HEK293T (cell line): ENCODE data around the gene CABLES2.

Experiments
- CTCF ChIA-PET: fragments of 350-600 bp; formaldehyde crosslinking; extraction: SDS; loops from one replicate; lab custom pipeline; 2021; ENCODE audit warnings: antibody characterized with exemption, inconsistent platforms; lab: Yijun Ruan, JAX
- POLR2A ChIA-PET: fragments of 350-600 bp; formaldehyde crosslinking; extraction: SDS; loops from one replicate; lab custom pipeline; 2020; ENCODE audit warnings: antibody characterized with exemption, inconsistent platforms; lab: Yijun Ruan, JAX
- DNase-seq: peaks from one replicate; pipeline ENCODE4 v3.0.0; 2012; ENCODE audit warnings: mixed read lengths; ENCODE audit errors: extremely low spot score
- ARNT ChIP-seq: fragments of 450-650 bp; IDR thresholded peaks from 2 replicates; pipeline ENCODE4 v1.6.1; 2017; ENCODE audit warnings: mild to moderate bottlenecking
- BHLHE40 ChIP-seq: fragments of 450-650 bp; IDR thresholded peaks from 2 replicates; pipeline ENCODE4 v1.6.1; 2016; ENCODE audit warnings: mild to moderate bottlenecking, moderate library complexity, borderline replicate concordance
- CTBP1 ChIP-seq: fragments of 450-650 bp; IDR thresholded peaks from 2 replicates; pipeline ENCODE4 v1.6.1; 2016; ENCODE audit warnings: borderline replicate concordance
- ELF4 ChIP-seq: fragments of 450-650 bp; IDR thresholded peaks from 2 replicates; pipeline ENCODE4 v1.6.1; 2017; ENCODE audit warnings: antibody characterized with exemption
- FOXA1 ChIP-seq: fragments of 450-650 bp; IDR thresholded peaks from 2 replicates; pipeline ENCODE4 v1.6.1; 2016; ENCODE audit warnings: mild to moderate bottlenecking
- FOXK2 ChIP-seq: fragments of 450-650 bp; IDR thresholded peaks from 2 replicates; pipeline ENCODE4 v1.6.1; 2016; ENCODE audit warnings: mild to moderate bottlenecking
- FOXM1 ChIP-seq: fragments of 450-650 bp; IDR thresholded peaks from 2 replicates; pipeline ENCODE4 v1.6.1; 2017; ENCODE audit warnings: mild to moderate bottlenecking, borderline replicate concordance
- HDGF ChIP-seq: fragments of 450-650 bp; IDR thresholded peaks from 2 replicates; pipeline ENCODE4 v1.6.1; 2017; ENCODE audit warnings: antibody characterized with exemption, borderline replicate concordance
- L3MBTL2 ChIP-seq: fragments of 450-650 bp; conservative IDR thresholded peaks from 2 replicates; pipeline ENCODE4 v1.6.1; 2016; ENCODE audit warnings: mild to moderate bottlenecking
- LEF1 ChIP-seq: fragments of 450-650 bp; IDR thresholded peaks from 2 replicates; pipeline ENCODE4 v1.6.1; 2017; ENCODE audit warnings: mild to moderate bottlenecking, borderline replicate concordance
- NFRKB ChIP-seq: fragments of 450-650 bp; IDR thresholded peaks from 2 replicates; pipeline ENCODE4 v1.6.1; 2016; ENCODE audit warnings: mild to moderate bottlenecking, moderate library complexity
- SP1 ChIP-seq: fragments of 450-650 bp; IDR thresholded peaks from 2 replicates; pipeline ENCODE4 v1.6.1; 2017
- SUZ12 ChIP-seq: fragments of 450-650 bp; IDR thresholded peaks from 2 replicates; pipeline ENCODE4 v1.6.1; 2016; ENCODE audit warnings: mild to moderate bottlenecking
- TARDBP ChIP-seq: fragments of 450-650 bp; IDR thresholded peaks from 2 replicates; pipeline ENCODE4 v1.6.1; 2016
- ZNF384 ChIP-seq: fragments of 450-650 bp; IDR thresholded peaks from 2 replicates; pipeline ENCODE4 v1.6.1; 2016
- TF ChIP-seq, protein P1 (sequence below): fragments of 450-650 bp; IDR thresholded peaks from 2 replicates; pipeline ENCODE4 v1.6.1; 2016

CABLES2 gene

DNA sequence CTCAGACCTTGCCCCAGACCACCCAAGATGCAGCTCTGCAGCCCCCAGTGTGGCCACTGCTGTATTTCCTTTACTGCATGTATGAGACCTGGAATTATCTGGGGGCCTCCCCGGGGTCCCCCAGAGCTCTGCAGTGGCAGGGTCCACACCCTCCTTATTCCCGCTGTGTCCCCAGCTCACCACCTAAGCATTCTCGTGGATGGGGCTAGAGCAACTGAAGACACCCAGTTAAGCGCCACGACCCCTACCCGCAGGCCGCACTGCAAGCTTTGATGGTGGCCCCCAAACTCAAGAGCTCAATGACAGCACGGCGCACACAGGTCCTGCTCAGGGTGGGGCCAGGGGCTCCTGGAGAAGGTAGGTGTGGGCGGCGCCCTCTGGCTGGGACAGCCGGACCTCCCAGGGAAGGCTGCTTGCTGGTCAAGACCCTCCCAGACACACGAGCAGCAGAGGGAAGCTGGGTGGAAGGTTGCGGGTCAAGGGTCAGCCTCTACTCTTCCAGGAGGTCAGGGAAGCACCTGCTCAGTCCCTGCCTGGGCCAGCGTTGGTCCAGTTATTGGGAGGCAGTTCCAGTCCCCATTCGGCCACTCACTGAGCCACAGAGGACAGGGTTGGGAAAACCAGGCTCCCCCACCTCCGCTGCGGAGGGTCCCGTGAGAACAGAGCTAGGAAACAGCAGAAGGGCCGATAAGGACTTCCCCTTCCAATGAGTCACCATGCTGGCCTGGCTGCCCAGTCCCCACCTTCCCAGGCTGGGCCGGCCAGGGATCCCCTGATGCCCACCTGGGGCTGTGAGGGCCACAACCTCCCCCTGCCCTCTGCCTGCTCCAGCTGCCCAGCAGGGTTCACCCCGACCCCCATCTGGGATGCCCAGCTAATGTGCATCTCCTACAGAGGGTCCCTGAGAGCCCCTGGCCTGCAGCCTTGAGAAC lies 42.9 kb downstream of the CABLES2 start:
- ChIA-PET POLR2A (interaction anchor here (1.0 to 2.3 kb wide), 2 partner anchors 23 to 62 kb away, joined by 3 to 8 read pairs; partner anchors contain the start of gene RPS21), CTCF (interaction anchor here (0.5 to 2.5 kb wide), 2 partner anchors 19 to 208 kb away, joined by 4 to 9 read pairs; no protein-coding TSS in a partner anchor)
- TF ChIP-seq ELF4 (no peak), FOXA1 (no peak), HDGF (no peak)

DNA sequence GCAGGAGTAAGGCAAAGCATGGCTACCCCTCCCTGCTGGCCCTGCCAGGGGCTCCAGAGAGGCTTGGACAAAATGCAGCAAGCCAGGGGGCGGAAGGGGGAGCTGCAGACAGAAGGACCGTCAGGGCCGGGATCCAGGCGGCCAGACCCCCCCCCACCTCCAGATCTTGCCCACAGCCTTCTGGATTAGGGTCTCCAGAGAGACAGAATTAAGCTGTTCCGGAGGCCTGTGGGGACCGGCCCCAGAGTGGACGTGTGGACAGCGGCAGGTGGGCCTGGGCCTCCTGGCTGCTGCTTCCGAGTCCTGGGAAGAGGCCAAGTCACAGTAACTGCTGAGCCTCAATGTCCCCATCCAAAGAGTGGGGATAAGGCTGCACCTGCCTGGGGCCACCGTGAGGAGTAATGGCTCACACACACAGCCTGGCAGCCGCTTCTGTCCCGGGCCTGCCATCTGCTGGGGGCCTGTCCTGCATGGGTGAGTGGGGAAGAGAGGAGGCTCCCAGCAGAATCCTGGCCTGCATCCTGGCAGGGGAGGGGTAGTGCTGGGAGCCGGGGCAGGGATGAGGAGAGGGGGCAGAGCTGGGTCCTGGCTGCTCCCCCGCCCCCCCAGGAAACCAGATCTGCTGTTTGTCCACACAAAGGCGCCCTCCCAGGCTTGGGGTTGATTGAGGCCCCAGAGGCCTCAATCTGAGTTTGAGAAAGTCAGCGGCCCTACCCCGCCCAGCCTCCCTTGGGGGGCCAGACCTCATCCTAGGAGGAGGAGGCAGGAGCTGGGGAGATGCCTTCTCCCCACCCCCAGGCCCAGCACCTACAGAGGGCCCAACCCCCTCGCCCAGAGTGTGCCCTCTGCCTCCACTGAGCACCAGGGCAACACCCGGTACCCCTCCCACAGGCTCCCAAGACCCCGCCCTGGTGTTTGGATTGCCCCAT lies 43.8 kb downstream of the CABLES2 start:
- CTCF ChIA-PET: interaction anchor here (0.5 to 2.5 kb wide), 3 partner anchors 19 to 208 kb away, joined by 4 to 9 read pairs (median 4); no protein-coding TSS in a partner anchor
- POLR2A ChIA-PET: no interaction called here

More for the DNA sequence above, 42.9 kb downstream of the CABLES2 start:
- no peak for DNase-seq

DNA sequence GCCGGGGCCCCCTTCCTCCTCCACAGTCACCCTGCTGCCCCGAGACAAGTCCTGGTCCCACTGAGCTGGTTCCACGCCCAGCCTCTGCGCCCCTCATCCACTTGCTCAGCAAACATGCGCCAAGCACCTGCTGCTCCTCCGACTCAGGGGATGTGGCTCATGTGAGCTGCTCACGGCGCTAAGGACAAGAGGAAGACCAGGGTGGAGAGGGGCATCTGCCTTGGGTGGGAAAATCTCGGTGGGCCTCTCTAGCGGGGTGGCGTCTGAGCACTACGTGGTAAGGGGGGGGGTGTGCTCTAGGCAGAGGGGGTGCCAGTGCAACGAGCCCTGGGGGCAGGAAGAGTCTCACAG lies 44.5 kb downstream of the CABLES2 start:
- POLR2A ChIA-PET: no interaction called here
- TF ChIP-seq FOXK2: no peak
- TF ChIP-seq HDGF: no peak
- no peak for TF ChIP-seq L3MBTL2
- CTCF ChIA-PET: interaction anchor here (1.1 kb wide), 1 partner anchor 20 kb away, joined by 4 read pairs; no protein-coding TSS in a partner anchor
- DNase-seq: no peak

More for the DNA sequence above, 43.8 kb downstream of the CABLES2 start:
- TF ChIP-seq SUZ12 (no peak), ZNF384 (no peak), ARNT (no peak)
- DNase-seq: no peak

DNA sequence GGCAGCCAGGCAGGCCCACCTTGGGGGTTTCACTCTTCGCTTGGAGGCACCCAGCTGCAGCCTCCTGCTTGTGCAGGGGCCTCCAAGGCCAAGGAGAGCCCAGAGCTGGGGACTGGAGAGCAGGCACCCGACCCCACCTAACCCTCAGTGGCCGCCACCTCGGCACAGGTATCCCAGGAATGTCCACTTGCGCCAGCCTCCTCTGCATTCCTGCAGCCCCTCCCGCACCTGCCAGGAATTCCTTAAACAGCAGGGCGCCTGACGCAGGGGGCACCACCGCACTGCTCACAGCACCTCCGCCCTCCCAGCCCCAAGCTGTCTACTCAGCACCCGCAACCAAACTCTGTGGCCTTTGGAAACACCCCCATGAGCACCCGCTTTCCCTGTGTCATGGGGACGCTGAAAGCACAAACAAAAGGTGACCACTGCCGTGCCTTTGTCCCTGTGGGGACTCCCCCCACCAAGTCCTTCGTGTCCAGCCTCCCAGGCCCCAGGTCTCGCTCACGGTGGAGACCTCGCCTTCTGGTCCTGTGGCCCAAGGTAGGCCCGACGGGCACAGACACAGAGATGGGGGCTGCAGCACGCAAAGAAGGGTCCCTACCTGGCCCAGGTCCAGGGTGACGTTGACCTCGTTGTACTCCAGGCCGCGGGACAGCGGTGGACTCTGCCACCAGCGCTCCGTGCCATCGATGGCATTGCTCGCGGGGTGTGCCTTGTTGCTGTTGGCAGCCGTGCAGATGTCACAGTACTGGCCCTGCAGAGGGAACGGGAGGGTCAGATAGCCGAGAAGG lies 45.1 kb downstream of the CABLES2 start:
- ChIA-PET POLR2A (no interaction called here), CTCF (interaction anchor here (1.1 kb wide), 1 partner anchor 20 kb away, joined by 4 read pairs; no protein-coding TSS in a partner anchor)
- DNase-seq: no peak
- TF ChIP-seq ZNF384 (no peak), L3MBTL2 (no peak), HDGF (no peak), LEF1 (no peak), FOXK2 (no peak), NFRKB (no peak), FOXA1 (no peak), ARNT (no peak), SUZ12 (no peak)
- TF ChIP-seq, protein P1, sequence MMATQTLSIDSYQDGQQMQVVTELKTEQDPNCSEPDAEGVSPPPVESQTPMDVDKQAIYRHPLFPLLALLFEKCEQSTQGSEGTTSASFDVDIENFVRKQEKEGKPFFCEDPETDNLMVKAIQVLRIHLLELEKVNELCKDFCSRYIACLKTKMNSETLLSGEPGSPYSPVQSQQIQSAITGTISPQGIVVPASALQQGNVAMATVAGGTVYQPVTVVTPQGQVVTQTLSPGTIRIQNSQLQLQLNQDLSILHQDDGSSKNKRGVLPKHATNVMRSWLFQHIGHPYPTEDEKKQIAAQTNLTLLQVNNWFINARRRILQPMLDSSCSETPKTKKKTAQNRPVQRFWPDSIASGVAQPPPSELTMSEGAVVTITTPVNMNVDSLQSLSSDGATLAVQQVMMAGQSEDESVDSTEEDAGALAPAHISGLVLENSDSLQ: no peak

DNA sequence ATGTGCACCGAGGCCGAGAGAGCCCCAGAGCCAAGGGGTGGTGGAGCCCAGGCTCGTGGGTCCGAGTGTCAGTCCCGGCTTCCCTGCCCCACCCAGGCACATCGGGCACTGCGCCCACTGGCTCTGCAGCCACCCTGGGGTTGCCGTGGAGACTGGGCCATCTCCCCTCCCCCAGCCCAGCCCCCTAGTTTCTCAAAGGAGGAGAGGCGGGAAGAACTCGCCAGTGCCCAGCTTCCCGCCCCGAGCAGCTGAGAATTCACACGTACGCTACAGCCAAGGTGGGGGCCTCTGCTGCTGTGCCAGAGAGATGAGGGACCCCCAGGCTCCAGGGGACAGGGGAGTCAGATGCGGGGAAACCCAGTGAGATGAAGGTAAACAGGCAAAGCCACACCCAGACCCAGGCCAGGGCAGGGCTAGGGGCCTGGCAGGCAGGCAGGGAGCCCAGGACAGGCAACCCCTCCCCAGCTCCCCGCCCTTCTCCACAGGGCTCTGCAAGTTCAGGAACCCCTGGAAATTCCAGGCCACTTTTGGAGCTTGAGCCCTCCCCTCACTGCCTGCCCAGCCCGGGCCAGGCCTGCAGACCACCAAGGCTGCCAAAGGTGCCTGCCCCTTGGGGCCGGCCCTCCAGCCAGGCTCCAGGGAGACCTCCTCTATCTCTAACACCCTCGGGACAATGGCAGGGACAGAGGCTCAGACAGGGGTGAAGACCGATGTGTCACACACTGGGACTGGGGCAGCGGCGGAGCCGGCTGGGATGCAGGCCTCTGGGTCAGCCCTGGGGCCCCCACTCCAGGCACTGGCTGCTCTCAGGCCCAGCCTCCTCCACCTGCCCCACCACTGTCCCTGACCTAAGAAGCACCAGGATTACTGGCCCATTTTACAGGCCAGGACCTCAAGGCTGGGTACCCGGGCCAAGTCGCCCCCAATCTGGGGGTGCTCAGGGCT lies 46.0 kb downstream of the CABLES2 start:
- CTCF ChIA-PET: no interaction called here
- TF ChIP-seq FOXK2: no peak
- TF ChIP-seq CTBP1: no peak
- TF ChIP-seq BHLHE40: no peak
- no peak for TF ChIP-seq FOXM1
- TF ChIP-seq FOXA1: no peak
- TF ChIP-seq, protein P1: no peak
- no peak for TF ChIP-seq ARNT
- no peak for TF ChIP-seq LEF1
- TF ChIP-seq ZNF384: no peak
- no peak for TF ChIP-seq TARDBP
- TF ChIP-seq SUZ12: no peak
- TF ChIP-seq SP1: no peak
- TF ChIP-seq HDGF: no peak
- TF ChIP-seq L3MBTL2: no peak
- no peak for TF ChIP-seq ELF4
- no peak for TF ChIP-seq NFRKB
- POLR2A ChIA-PET: no interaction called here
- no peak for DNase-seq
